Measurements from ENCODE around the gene HDAC4. TPM values are rescaled to one million over a fixed set of nuclear protein-coding genes. Genes with fewer than 3 reads are reported as not detected.

The HDAC4 gene
- total and polyA plus RNA-seq, 2 experiments from 2014 or later, result 8.1 to 41.8 TPM

DNA sequence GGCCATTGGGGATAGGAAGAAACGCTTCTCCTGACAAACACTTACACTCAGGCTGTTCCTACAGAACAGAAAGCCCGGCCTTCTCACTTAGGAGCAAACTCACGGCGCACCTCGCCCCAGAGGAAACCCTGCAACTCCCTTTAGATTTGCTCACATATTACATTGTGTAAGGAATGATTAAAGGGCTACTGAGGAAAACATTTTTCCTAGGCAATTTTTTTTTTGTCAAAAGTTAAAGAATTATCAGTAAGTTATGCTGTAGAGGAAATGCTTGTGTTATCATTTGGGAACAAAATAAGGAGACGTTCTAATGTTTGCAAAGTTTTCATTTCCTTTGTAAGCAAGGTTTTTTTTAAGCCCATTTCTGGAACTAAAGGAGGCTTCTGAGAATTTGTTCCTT, 264.1 kb downstream of the HDAC4 start:
- Mint-ChIP-seq H3K4me3 (no peak overlapping the region), H3K27ac (no peak overlapping the region), H3K4me1 (no peaks in the 10 kb centered on the region), H3K36me3 (ENCODE audit: low read depth) (peaks cover 35% of the 10 kb centered on the region), H3K27me3 (ENCODE audit: insufficient read depth, low read depth, poor library complexity) (peaks cover 7% of the 10 kb centered on the region), H3K9me3 (no peaks in the 10 kb centered on the region; the same call in 2 of the 3 replicates)
- TF ChIP-seq EZH2phosphoT487 (IDR thresholded peaks at IDR 0.05; ENCODE audit: unreplicated experiment) (no peak), STAT1 (IDR thresholded peaks at IDR 0.05; ENCODE audit: unreplicated experiment) (no peak), POLR2AphosphoS5 (IDR thresholded peaks at IDR 0.05; ENCODE audit: low read depth) (no peak), ETS1 (IDR thresholded peaks at IDR 0.05) (no peak), ZNF331 (CRISPR knock-in tag; IDR thresholded peaks at IDR 0.05; ENCODE audit: low read depth) (no peak), CTCF (conservative IDR thresholded peaks at IDR 0.05; ENCODE audit: low read depth in 2 of 2) (no peak), ZNF114 (CRISPR knock-in tag; IDR thresholded peaks at IDR 0.05) (no peak), CREB1 (CRISPR knock-in tag; IDR thresholded peaks at IDR 0.05; ENCODE audit: low read depth) (no peak), NANOG (IDR thresholded peaks at IDR 0.05; ENCODE audit: borderline replicate concordance) (no peak), REST (IDR thresholded peaks at IDR 0.05; ENCODE audit: unreplicated experiment) (no peak), JUNB (IDR thresholded peaks at IDR 0.05; ENCODE audit: unreplicated experiment) (no peak), EZH2 (IDR thresholded peaks at IDR 0.05; ENCODE audit: low read depth, unreplicated experiment) (no peak)
- TF ChIP-seq, protein P1, sequence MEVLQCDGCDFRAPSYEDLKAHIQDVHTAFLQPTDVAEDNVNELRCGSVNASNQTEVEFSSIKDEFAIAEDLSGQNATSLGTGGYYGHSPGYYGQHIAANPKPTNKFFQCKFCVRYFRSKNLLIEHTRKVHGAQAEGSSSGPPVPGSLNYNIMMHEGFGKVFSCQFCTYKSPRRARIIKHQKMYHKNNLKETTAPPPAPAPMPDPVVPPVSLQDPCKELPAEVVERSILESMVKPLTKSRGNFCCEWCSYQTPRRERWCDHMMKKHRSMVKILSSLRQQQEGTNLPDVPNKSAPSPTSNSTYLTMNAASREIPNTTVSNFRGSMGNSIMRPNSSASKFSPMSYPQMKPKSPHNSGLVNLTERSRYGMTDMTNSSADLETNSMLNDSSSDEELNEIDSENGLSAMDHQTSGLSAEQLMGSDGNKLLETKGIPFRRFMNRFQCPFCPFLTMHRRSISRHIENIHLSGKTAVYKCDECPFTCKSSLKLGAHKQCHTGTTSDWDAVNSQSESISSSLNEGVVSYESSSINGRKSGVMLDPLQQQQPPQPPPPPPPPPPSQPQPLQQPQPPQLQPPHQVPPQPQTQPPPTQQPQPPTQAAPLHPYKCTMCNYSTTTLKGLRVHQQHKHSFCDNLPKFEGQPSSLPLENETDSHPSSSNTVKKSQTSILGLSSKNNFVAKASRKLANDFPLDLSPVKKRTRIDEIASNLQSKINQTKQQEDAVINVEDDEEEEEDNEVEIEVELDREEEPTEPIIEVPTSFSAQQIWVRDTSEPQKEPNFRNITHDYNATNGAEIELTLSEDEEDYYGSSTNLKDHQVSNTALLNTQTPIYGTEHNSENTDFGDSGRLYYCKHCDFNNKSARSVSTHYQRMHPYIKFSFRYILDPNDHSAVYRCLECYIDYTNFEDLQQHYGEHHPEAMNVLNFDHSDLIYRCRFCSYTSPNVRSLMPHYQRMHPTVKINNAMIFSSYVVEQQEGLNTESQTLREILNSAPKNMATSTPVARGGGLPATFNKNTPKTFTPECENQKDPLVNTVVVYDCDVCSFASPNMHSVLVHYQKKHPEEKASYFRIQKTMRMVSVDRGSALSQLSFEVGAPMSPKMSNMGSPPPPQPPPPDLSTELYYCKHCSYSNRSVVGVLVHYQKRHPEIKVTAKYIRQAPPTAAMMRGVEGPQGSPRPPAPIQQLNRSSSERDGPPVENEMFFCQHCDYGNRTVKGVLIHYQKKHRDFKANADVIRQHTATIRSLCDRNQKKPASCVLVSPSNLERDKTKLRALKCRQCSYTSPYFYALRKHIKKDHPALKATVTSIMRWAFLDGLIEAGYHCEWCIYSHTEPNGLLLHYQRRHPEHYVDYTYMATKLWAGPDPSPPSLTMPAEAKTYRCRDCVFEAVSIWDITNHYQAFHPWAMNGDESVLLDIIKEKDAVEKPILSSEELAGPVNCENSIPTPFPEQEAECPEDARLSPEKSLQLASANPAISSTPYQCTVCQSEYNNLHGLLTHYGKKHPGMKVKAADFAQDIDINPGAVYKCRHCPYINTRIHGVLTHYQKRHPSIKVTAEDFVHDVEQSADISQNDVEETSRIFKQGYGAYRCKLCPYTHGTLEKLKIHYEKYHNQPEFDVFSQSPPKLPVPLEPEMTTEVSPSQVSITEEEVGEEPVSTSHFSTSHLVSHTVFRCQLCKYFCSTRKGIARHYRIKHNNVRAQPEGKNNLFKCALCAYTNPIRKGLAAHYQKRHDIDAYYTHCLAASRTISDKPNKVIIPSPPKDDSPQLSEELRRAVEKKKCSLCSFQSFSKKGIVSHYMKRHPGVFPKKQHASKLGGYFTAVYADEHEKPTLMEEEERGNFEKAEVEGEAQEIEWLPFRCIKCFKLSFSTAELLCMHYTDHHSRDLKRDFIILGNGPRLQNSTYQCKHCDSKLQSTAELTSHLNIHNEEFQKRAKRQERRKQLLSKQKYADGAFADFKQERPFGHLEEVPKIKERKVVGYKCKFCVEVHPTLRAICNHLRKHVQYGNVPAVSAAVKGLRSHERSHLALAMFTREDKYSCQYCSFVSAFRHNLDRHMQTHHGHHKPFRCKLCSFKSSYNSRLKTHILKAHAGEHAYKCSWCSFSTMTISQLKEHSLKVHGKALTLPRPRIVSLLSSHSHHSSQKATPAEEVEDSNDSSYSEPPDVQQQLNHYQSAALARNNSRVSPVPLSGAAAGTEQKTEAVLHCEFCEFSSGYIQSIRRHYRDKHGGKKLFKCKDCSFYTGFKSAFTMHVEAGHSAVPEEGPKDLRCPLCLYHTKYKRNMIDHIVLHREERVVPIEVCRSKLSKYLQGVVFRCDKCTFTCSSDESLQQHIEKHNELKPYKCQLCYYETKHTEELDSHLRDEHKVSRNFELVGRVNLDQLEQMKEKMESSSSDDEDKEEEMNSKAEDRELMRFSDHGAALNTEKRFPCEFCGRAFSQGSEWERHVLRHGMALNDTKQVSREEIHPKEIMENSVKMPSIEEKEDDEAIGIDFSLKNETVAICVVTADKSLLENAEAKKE (CRISPR knock-in tag; IDR thresholded peaks at IDR 0.05), result no peak
- Histone ChIP-seq H3F3A (replicated peaks; ENCODE audit: low read depth) (no peaks in the 10 kb centered on the region), H3K27me3 (ENCODE audit: insufficient read depth) (no peaks in the 10 kb centered on the region), H3K36me3 (ENCODE audit: insufficient read depth) (no peaks in the 10 kb centered on the region; the same call in 1 of the 2 replicates), H3K9me2 (ENCODE audit: insufficient read depth) (no peaks in the 10 kb centered on the region), H4K20me1 (replicated peaks; ENCODE audit: insufficient read depth) (no peaks in the 10 kb centered on the region; the same call in 1 of the 2 replicates), H2AFZ (no peak overlapping the region), H3K27ac (ENCODE audit: low read depth) (no peak overlapping the region), H3K4me1 (ENCODE audit: insufficient read depth) (no peaks in the 10 kb centered on the region), H3K4me2 (no peak overlapping the region), H3K79me2 (replicated peaks; ENCODE audit: insufficient read depth) (no peaks in the 10 kb centered on the region), H3K4me3 (no peak overlapping the region)
- DNase-seq (ENCODE audit: low spot score) (no peak), ATAC-seq (no peak)

All from GM23338 (cell line).